Endothelial cell of umbilical vein (primary cell): ENCODE data around the gene RP9.

Experiments
- CTCF ChIP-seq, 2 donors: IDR thresholded peaks; 1 replicate in 1 of 2; 2 replicates in 1 of 2; pipeline ENCODE4 v1.5.1; 2011; ENCODE audit warnings: low read length in 2 of 2, mild to moderate bottlenecking in 2 of 2, moderate library complexity in 2 of 2, control low read depth in 1 of 2, inconsistent platforms in 1 of 2, low read depth in 1 of 2; ENCODE audit not compliant: insufficient read depth in 1 of 2; ENCODE audit errors: extremely low read depth in 1 of 2
- EZH2 ChIP-seq: IDR thresholded peaks from 2 replicates; pipeline ENCODE4 v1.6.1; 2012; ENCODE audit warnings: borderline replicate concordance, low read depth, mild to moderate bottlenecking, moderate library complexity, low read length, inconsistent platforms; ENCODE audit not compliant: severe bottlenecking
- FOS ChIP-seq: IDR thresholded peaks from 2 replicates; pipeline ENCODE4 v1.6.1; 2011; ENCODE audit warnings: mild to moderate bottlenecking, low read length, moderate library complexity, borderline replicate concordance; ENCODE audit not compliant: insufficient read depth
- JUN ChIP-seq: IDR thresholded peaks from 2 replicates; pipeline ENCODE4 v1.6.1; 2011; ENCODE audit warnings: borderline replicate concordance, low read depth; ENCODE audit not compliant: insufficient read length, insufficient read depth
- MYC ChIP-seq: IDR thresholded peaks from one replicate; pipeline ENCODE4 v1.6.1; 2011; ENCODE audit warnings: mild to moderate bottlenecking, low read depth, low read length
- POLR2A ChIP-seq: IDR thresholded peaks from 2 replicates; pipeline ENCODE4 v1.6.1; 2012; ENCODE audit warnings: low read depth, mild to moderate bottlenecking, control low read depth, low read length
- POLR2AphosphoS5 ChIP-seq: IDR thresholded peaks from 2 replicates; pipeline ENCODE4 v1.6.1; 2012; ENCODE audit warnings: low read depth, mild to moderate bottlenecking, control low read depth, low read length, moderate library complexity; ENCODE audit not compliant: insufficient read depth

DNA sequence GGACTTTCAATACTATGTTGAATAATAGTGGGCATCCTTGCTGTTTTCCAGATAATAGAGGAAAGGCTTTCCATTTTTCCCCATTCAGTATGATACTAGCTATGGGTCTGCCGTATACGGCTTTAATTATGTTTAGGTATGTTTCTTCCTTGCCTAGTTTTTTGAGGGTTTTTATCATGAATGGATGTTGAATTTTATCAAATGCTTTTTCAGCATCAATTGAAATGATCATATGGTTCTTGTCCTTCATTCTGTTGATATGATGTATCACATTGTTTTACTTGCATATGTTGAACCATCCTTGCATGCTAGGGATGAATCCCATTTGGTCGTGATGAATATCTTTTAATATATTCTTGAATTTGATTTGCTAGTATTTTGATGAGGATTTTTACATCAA, 9.2 kb upstream of the RP9 start:
- TF ChIP-seq CTCF (IDR thresholded peaks at IDR 0.05; ENCODE audit: extremely low read depth in 1 of 2, insufficient read depth in 1 of 2, low read depth in 1 of 2, low read length in 2 of 2) (no peak), POLR2A (no peak), EZH2 (no peak), MYC (no peak), POLR2AphosphoS5 (no peak), JUN (no peak), FOS (no peak)
